ENCODE measurements around the gene NCEH1. TPM values are rescaled to one million over a fixed set of nuclear protein-coding genes. Genes with fewer than 3 reads are reported as not detected.

Gene NCEH1
- total RNA-seq, 1 experiment from 2014 or later: 73.0 TPM

DNA sequence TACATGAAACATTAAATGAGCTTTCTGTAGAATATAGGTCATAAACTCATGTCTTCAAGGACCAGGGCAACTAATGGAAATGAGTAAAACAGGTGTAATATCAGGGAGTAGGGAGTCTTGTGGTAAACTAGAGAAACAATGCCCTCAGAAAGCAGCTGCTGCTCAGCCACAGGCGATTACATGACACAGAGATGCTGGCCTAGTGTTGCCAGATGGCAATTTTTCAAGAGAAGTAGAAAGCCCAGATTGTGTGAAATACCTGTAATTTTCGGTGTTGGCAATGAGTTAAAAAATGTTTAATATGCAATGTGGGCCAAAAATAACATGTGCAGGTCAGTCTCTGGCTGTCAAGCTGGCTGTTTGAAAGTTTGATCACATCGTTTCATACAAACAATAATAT, 23.4 kb downstream of the NCEH1 start:
- Histone ChIP-seq H3K36me3 (ENCODE audit: control insufficient read depth, insufficient read depth, low read length) (no peaks in the 10 kb centered on the region), H3K9me3 (ENCODE audit: control insufficient read depth, insufficient read depth, low read depth, low read length) (no peaks in the 10 kb centered on the region), H3K27me3 (ENCODE audit: control insufficient read depth, insufficient read depth, low read length) (no peaks in the 10 kb centered on the region), H3K4me3 (ENCODE audit: low read depth in 2 of 2, low read length in 2 of 2) (no peak overlapping the region), H3K4me1 (ENCODE audit: control insufficient read depth, insufficient read depth, low read length) (peaks cover 21% of the 10 kb centered on the region), H3K27ac (ENCODE audit: low read length) (no peak overlapping the region)
- in situ Hi-C loops (cut with HindIII; ENCODE audit: low pct_unique_long_range_greater_than_20kb, low sequenced_read_pairs): no loop called here
- TF ChIP-seq, protein P1, sequence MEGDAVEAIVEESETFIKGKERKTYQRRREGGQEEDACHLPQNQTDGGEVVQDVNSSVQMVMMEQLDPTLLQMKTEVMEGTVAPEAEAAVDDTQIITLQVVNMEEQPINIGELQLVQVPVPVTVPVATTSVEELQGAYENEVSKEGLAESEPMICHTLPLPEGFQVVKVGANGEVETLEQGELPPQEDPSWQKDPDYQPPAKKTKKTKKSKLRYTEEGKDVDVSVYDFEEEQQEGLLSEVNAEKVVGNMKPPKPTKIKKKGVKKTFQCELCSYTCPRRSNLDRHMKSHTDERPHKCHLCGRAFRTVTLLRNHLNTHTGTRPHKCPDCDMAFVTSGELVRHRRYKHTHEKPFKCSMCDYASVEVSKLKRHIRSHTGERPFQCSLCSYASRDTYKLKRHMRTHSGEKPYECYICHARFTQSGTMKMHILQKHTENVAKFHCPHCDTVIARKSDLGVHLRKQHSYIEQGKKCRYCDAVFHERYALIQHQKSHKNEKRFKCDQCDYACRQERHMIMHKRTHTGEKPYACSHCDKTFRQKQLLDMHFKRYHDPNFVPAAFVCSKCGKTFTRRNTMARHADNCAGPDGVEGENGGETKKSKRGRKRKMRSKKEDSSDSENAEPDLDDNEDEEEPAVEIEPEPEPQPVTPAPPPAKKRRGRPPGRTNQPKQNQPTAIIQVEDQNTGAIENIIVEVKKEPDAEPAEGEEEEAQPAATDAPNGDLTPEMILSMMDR (IDR thresholded peaks at IDR 0.05): no peak
- no peak for TF ChIP-seq TCF7L2 (IDR thresholded peaks at IDR 0.05; ENCODE audit: low read depth, low read length)
- TF ChIP-seq, protein P2, sequence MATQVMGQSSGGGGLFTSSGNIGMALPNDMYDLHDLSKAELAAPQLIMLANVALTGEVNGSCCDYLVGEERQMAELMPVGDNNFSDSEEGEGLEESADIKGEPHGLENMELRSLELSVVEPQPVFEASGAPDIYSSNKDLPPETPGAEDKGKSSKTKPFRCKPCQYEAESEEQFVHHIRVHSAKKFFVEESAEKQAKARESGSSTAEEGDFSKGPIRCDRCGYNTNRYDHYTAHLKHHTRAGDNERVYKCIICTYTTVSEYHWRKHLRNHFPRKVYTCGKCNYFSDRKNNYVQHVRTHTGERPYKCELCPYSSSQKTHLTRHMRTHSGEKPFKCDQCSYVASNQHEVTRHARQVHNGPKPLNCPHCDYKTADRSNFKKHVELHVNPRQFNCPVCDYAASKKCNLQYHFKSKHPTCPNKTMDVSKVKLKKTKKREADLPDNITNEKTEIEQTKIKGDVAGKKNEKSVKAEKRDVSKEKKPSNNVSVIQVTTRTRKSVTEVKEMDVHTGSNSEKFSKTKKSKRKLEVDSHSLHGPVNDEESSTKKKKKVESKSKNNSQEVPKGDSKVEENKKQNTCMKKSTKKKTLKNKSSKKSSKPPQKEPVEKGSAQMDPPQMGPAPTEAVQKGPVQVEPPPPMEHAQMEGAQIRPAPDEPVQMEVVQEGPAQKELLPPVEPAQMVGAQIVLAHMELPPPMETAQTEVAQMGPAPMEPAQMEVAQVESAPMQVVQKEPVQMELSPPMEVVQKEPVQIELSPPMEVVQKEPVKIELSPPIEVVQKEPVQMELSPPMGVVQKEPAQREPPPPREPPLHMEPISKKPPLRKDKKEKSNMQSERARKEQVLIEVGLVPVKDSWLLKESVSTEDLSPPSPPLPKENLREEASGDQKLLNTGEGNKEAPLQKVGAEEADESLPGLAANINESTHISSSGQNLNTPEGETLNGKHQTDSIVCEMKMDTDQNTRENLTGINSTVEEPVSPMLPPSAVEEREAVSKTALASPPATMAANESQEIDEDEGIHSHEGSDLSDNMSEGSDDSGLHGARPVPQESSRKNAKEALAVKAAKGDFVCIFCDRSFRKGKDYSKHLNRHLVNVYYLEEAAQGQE (IDR thresholded peaks at IDR 0.05; ENCODE audit: insufficient read depth in 1 of 2, low read depth in 2 of 2, low read length in 1 of 2): no peak
- no peak for TF ChIP-seq POLR2AphosphoS5 (IDR thresholded peaks at IDR 0.05; ENCODE audit: low read depth, low read length)
- TF ChIP-seq SIN3A (IDR thresholded peaks at IDR 0.05; ENCODE audit: borderline replicate concordance, insufficient read depth, low read depth, low read length): no peak
- no peak for ATAC-seq
- no peak for DNase-seq (ENCODE audit: low read depth, low spot score)
- no TSS peak for BruUV-seq (replicated peaks)
- POLR2A ChIA-PET: interaction anchor here (0.5 kb wide), 1 partner anchor 54 kb away, joined by 8 read pairs; no protein-coding TSS in a partner anchor
- CTCF ChIA-PET: no interaction called here
- intact Hi-C loops (cut with micrococcal nuclease; ENCODE audit: unreplicated experiment): no loop called here

DNA sequence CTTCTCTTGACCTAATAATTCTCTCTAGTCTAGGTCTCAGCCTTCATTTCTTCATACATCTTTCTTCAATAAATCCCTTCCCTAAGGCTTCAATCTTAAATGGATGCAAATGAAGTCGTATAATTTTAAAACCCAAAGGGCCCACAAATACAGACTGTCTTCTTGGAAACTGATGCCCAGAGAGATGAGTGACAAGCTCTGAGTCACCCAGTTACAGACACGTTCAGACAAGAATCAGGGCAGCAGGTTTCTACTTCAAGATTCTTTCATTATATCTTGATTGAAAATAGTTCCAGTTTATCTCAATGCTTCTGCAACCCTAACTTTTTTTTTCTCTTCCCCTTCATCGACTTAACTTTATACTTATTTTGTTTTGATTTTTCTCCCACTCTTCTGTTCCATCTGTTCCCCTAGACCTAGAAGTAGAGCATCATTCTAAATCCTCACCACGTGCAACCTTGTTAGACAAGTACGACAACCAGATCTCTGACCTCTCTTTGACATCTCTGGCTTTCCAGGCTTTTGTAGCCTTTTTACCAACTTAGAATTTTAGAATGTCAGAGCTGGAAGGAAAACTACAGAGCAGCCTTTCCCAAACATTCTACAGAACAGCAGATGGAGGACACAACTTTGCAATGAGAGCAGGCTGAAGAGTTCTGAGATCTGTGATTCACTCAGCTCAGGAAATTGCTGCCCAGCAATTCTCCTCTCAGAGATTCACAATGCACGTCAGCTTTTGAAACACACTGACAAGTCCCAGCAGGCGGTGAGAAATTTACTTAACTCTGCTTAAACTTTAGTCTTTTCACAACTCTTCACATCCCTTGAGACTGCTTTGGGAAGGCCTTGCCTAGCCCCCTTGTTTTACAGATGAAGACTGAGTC, 25.3 kb downstream of the NCEH1 start:
- intact Hi-C loops (cut with micrococcal nuclease; ENCODE audit: unreplicated experiment): no loop called here
- Histone ChIP-seq H3K9me3 (ENCODE audit: control insufficient read depth, insufficient read depth, low read depth, low read length) (no peaks in the 10 kb centered on the region), H3K4me1 (ENCODE audit: control insufficient read depth, insufficient read depth, low read length) (peaks cover 16% of the 10 kb centered on the region), H3K36me3 (ENCODE audit: control insufficient read depth, insufficient read depth, low read length) (no peaks in the 10 kb centered on the region), H3K4me3 (ENCODE audit: low read depth in 2 of 2, low read length in 2 of 2) (no peak overlapping the region), H3K27me3 (ENCODE audit: control insufficient read depth, insufficient read depth, low read length) (no peaks in the 10 kb centered on the region), H3K27ac (ENCODE audit: low read length) (peak overlapping the region; percentile 29; the same call in 1 of the 2 replicates)
- CTCF ChIA-PET: no interaction called here
- no TSS peak for BruUV-seq (replicated peaks)
- ATAC-seq: no peak
- POLR2A ChIA-PET: no interaction called here
- TF ChIP-seq SIN3A (IDR thresholded peaks at IDR 0.05; ENCODE audit: borderline replicate concordance, insufficient read depth, low read depth, low read length) (no peak), POLR2AphosphoS5 (IDR thresholded peaks at IDR 0.05; ENCODE audit: low read depth, low read length) (no peak), TCF7L2 (IDR thresholded peaks at IDR 0.05; ENCODE audit: low read depth, low read length) (no peak)
- TF ChIP-seq, protein P2 (IDR thresholded peaks at IDR 0.05; ENCODE audit: insufficient read depth in 1 of 2, low read depth in 2 of 2, low read length in 1 of 2): no peak
- TF ChIP-seq, protein P1 (IDR thresholded peaks at IDR 0.05): no peak
- no peak for DNase-seq (ENCODE audit: low read depth, low spot score)
- in situ Hi-C loops (cut with HindIII; ENCODE audit: low pct_unique_long_range_greater_than_20kb, low sequenced_read_pairs): no loop called here
